Measurements from ENCODE around the gene IPO11. TPM values are rescaled to one million over a fixed set of nuclear protein-coding genes. Genes with fewer than 3 reads are reported as not detected.

IPO11 gene
- total and polyA plus RNA-seq, 9 donors, result 10.4 to 40.3 (median 24.6) TPM

DNA sequence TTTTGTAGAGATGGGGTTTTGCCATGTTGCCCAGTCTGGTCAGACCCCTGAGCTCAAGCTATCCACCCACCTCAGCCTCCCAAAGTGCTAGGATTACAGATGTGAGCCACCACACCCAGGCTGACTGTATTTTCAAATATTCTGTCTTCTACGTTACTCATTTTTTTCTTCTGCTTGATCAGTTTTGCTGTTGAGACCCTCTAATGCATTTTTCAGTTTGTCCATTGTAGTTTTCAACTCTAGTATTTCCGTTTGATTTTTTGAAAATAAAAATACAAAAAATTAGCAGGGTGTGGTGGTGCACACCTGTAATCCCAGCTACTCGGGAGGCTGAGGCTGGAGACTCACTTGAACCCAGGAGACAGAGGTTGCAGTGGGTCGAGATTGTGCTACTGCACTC, 155.6 kb downstream of the IPO11 start:
- no peaks in the 10 kb centered on the region for H3K4me1 ChIP-seq (ENCODE audit: insufficient read depth)

DNA sequence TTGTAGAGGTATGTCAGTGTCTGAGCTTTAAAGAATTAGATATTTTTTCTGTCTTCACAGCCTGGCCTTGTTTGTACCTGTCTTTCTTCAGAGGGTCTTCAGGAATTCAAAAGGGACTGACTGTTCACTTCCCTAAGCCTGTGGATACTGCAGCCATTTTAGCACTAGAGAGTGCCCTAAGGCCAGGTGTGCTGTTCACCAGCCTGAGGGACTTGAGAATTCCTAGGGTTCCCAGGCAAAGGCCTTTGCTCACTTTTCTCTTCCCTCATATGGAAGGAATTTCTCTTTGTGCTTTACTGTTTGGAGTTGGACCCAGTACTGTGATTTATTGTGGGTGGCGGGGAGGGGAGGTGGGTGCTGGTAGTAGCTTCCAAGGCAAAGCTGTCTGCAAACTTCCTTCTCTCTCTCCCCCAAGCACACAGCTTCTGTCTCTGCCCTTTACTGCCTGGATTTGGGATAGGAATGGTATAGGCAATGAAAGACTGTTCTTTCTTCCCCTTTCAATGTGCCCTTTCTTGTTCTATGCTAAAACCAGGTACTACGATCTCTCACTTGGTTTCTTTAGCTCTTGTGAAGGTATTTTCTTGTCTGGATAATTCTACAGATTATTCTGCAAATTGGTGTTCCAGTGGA, 156.4 kb downstream of the IPO11 start:
- intact Hi-C loops (cut with DNase I), result no loop called here
- 94 to 98% (median 97%) methylated on average over 2 of the region's 2 CpGs for WGBS, 3 donors
- Histone ChIP-seq H3K27ac (no peak overlapping the region), H3K36me3 (no peaks in the 10 kb centered on the region), H3K4me1 (ENCODE audit: insufficient read depth) (no peaks in the 10 kb centered on the region), H3K27me3 (no peaks in the 10 kb centered on the region), H3K9me3 (peaks cover 0 to 6% of the 10 kb centered on the region in 2 donors), H3K4me3 (no peak overlapping the region)
- DNase-seq, result no peak
- TF ChIP-seq POLR2A (IDR thresholded peaks at IDR 0.05) (no peak), EP300 (IDR thresholded peaks at IDR 0.05) (no peak)
- TF ChIP-seq, protein P1, sequence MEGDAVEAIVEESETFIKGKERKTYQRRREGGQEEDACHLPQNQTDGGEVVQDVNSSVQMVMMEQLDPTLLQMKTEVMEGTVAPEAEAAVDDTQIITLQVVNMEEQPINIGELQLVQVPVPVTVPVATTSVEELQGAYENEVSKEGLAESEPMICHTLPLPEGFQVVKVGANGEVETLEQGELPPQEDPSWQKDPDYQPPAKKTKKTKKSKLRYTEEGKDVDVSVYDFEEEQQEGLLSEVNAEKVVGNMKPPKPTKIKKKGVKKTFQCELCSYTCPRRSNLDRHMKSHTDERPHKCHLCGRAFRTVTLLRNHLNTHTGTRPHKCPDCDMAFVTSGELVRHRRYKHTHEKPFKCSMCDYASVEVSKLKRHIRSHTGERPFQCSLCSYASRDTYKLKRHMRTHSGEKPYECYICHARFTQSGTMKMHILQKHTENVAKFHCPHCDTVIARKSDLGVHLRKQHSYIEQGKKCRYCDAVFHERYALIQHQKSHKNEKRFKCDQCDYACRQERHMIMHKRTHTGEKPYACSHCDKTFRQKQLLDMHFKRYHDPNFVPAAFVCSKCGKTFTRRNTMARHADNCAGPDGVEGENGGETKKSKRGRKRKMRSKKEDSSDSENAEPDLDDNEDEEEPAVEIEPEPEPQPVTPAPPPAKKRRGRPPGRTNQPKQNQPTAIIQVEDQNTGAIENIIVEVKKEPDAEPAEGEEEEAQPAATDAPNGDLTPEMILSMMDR (IDR thresholded peaks at IDR 0.05), result no peak

More for the DNA sequence above, 155.6 kb downstream of the IPO11 start:
- DNase-seq, result no peak
- H3K27ac ChIP-seq, result no peak overlapping the region
- 94 to 97% (median 96%) methylated on average over 4 of the region's 4 CpGs for WGBS, 3 donors
- intact Hi-C loops (cut with DNase I), result no loop called here
- peaks cover 0 to 6% of the 10 kb centered on the region in 2 donors for H3K9me3 ChIP-seq
- no peaks in the 10 kb centered on the region for H3K36me3 ChIP-seq
- TF ChIP-seq POLR2A (IDR thresholded peaks at IDR 0.05) (no peak), EP300 (IDR thresholded peaks at IDR 0.05) (no peak)
- TF ChIP-seq, protein P1 (IDR thresholded peaks at IDR 0.05), result no peak
- H3K4me3 ChIP-seq, result no peak overlapping the region
- no peaks in the 10 kb centered on the region for H3K27me3 ChIP-seq

DNA sequence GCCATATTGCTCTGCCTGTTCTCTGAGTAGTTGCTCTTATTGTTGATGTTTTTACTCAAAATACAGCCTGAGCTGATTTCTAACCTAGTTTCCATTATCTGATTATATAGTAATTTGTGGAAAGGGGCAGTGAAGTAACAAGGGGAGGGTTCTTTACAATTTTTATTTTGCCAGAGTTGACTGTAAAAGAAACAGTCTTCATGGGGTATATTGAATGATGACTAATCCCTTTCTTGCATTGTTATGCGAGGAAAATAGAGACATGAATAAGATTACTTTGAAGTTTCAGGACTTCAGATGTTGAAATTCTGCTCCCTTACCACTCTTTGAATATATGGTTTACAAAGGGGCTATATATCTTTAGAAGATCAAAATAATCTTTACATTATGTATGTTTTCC, 156.9 kb downstream of the IPO11 start:
- Histone ChIP-seq H3K4me3 (no peak overlapping the region), H3K36me3 (no peaks in the 10 kb centered on the region), H3K27me3 (no peaks in the 10 kb centered on the region), H3K4me1 (ENCODE audit: insufficient read depth) (no peaks in the 10 kb centered on the region), H3K27ac (no peak overlapping the region), H3K9me3 (peaks cover 0 to 6% of the 10 kb centered on the region in 2 donors)
- TF ChIP-seq, protein P1 (IDR thresholded peaks at IDR 0.05), result no peak
- no peak for TF ChIP-seq POLR2A (IDR thresholded peaks at IDR 0.05)
- TF ChIP-seq EP300 (IDR thresholded peaks at IDR 0.05), result no peak
- WGBS, 3 donors, result 85 to 89% (median 86%) methylated on average over 1 of the region's 1 CpG
- no peak for DNase-seq
- intact Hi-C loops (cut with DNase I), result no loop called here

DNA sequence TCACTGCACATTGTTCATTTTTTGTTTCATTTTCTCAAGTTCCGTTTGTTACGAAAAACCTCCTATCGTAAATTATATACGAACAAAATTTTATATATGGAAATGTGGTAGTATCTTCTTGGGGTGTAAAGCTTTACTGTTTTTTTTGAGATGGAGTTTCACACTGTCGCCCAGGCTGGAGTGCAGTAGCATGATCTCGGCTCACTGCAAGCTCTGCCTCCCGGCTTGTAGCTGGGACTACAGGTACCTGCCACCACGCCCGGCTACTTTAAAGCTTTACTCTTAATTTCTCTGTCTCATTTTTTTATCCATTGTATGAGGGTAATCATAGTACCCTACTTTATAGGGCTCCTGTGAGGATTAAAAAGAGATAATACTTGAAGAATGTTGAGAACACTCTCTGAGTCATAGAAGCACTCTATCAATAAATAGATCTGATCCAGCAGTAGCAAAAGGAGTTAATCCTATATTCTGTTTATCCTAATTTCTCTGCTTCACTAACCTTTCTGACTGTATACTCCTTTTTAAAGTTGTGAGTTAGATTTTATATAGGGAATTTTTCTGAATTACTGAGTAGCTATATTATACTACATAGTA, 160.5 kb downstream of the IPO11 start:
- Histone ChIP-seq H3K27me3 (no peaks in the 10 kb centered on the region), H3K36me3 (no peaks in the 10 kb centered on the region), H3K27ac (no peak overlapping the region), H3K4me3 (no peak overlapping the region), H3K9me3 (peaks cover 0 to under 1% of the 10 kb centered on the region in 2 donors), H3K4me1 (ENCODE audit: insufficient read depth) (no peaks in the 10 kb centered on the region)
- WGBS, 3 donors, result 95 to 97% (median 95%) methylated on average over 9 of the region's 9 CpGs
- no peak for DNase-seq
- TF ChIP-seq EP300 (IDR thresholded peaks at IDR 0.05), result no peak
- TF ChIP-seq POLR2A (IDR thresholded peaks at IDR 0.05), result no peak
- TF ChIP-seq, protein P1 (IDR thresholded peaks at IDR 0.05), result no peak
- intact Hi-C loops (cut with DNase I), result no loop called here

Data from ovary (tissue), 9 donors.